ENCODE results near the gene YIPF3. TPM values are rescaled to one million over a fixed set of nuclear protein-coding genes. Genes with fewer than 3 reads are reported as not detected.

Gene YIPF3
- total and polyA plus RNA-seq, 9 of the 15 experiments (the other 6 are each of a cell fraction or from before 2014, with no cell fraction given) = 27.5 to 75.3 (median 57.6) TPM

DNA sequence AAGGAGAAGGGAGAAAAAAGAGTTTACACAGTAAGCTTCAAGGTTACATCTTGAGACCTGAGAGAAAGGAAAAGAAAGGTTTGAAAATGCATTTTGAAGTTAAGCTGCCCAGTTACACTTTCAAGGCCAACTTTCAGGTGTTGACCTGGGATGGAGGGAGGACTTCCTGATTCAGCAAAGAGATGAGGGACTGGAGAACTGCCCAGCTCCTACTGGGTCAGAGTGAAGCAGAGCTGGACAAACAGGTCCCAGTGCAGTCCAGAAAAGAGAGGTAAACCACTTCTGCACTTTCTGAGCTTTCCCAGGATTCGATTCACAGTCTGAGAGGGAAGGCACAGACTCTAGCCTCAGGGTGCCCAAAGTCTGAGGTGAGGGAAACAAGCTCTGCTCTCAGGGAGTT is 45.3 kb downstream of the YIPF3 start:
- FAIRE-seq (no peak), DNase-seq (ENCODE audit: extremely low read depth in 1 of 4, low spot score in 3 of 4) (no peak), ATAC-seq (no peak)
- H2AFZ ChIP-seq (ENCODE audit: low read depth, low read length) = peak overlapping the region; percentile 34
- H3K9me3 ChIP-seq (replicated peaks; ENCODE audit: control insufficient read depth, insufficient read depth, low read depth, low read length) = no peaks in the 10 kb centered on the region
- H3K4me1 ChIP-seq (replicated peaks in 1 of 2; ENCODE audit: control insufficient read depth in 2 of 2, insufficient read depth in 2 of 2, low read length in 2 of 2) = no peaks in the 10 kb centered on the region; a peak in 2 of 5 replicates
- BruUV-seq (replicated peaks) = no TSS peak
- H3K9ac ChIP-seq (ENCODE audit: insufficient read depth in 1 of 2, low read depth in 2 of 2, low read length in 2 of 2) = no peak overlapping the region; a peak in 1 of 4 replicates
- H3K4me2 ChIP-seq (ENCODE audit: insufficient read depth, low read length) = no peak overlapping the region
- TF ChIP-seq, protein P1, sequence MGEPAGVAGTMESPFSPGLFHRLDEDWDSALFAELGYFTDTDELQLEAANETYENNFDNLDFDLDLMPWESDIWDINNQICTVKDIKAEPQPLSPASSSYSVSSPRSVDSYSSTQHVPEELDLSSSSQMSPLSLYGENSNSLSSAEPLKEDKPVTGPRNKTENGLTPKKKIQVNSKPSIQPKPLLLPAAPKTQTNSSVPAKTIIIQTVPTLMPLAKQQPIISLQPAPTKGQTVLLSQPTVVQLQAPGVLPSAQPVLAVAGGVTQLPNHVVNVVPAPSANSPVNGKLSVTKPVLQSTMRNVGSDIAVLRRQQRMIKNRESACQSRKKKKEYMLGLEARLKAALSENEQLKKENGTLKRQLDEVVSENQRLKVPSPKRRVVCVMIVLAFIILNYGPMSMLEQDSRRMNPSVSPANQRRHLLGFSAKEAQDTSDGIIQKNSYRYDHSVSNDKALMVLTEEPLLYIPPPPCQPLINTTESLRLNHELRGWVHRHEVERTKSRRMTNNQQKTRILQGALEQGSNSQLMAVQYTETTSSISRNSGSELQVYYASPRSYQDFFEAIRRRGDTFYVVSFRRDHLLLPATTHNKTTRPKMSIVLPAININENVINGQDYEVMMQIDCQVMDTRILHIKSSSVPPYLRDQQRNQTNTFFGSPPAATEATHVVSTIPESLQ (CRISPR knock-in tag; IDR thresholded peaks at IDR 0.05) = no peak
- TF ChIP-seq SPI1 (IDR thresholded peaks at IDR 0.05; ENCODE audit: borderline replicate concordance, low read depth, low read length) = 0 out of 2 replicates have a peak, but pooled peaks have one; percentile 7
- intact Hi-C loops (cut with micrococcal nuclease) (no loop called here), in situ Hi-C loops (cut with MboI) (no loop called here)
- H4K20me1 ChIP-seq (replicated peaks; ENCODE audit: control insufficient read depth, insufficient read depth, low read length) = no peaks in the 10 kb centered on the region
- POLR2A ChIA-PET = interaction anchor here (0.5 to 1.0 kb wide), 4 partner anchors 9 to 22 kb away, joined by 3 to 4 read pairs (median 4); no protein-coding TSS in a partner anchor
- no peaks in the 10 kb centered on the region for H3K36me3 ChIP-seq (ENCODE audit: control insufficient read depth, insufficient read depth, low read length)
- no peak overlapping the region for H3K4me3 ChIP-seq
- H3K79me2 ChIP-seq (ENCODE audit: control insufficient read depth, insufficient read depth, low read length) = no peaks in the 10 kb centered on the region
- WGBS (ENCODE audit: insufficient coverage, low coverage, missing lambda C conversion rate) = 10% methylated on average over 1 of the region's 1 CpG
- no peaks in the 10 kb centered on the region for H3K27me3 ChIP-seq (ENCODE audit: control insufficient read depth in 2 of 2, insufficient read depth in 2 of 2, low read length in 2 of 2)
- no peak overlapping the region for H3K27ac ChIP-seq (ENCODE audit: extremely low read depth, low read depth, low read length)
- CTCF ChIA-PET (ENCODE audit: low intra/inter-chr PET ratio) = no interaction called here
- H3K9me1 ChIP-seq (ENCODE audit: control insufficient read depth, insufficient read depth, low read length) = no peaks in the 10 kb centered on the region

DNA sequence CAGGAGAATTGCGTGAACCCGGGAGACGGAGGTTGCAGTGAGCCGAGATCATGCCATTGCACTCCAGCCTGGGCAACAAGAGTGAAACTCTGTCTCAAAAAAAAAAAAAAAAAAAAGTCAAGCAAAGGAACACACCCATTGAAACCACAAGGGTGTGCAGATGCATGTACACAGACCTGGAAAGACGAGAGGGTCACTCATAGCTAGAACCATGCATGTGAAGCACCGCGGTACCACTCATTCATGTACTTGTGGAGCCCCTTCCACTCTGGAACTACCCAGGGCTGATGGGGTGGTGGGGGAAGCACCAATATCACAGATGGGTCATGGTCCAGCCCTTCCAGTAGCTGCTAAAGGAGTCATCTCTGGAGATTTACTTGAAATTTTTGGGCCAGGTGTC is 46.8 kb downstream of the YIPF3 start:
- BruUV-seq (replicated peaks) = no TSS peak
- no peaks in the 10 kb centered on the region; a peak in 2 of 5 replicates for H3K4me1 ChIP-seq (replicated peaks in 1 of 2; ENCODE audit: control insufficient read depth in 2 of 2, insufficient read depth in 2 of 2, low read length in 2 of 2)
- intact Hi-C loops (cut with micrococcal nuclease) = no loop called here
- H4K20me1 ChIP-seq (replicated peaks; ENCODE audit: control insufficient read depth, insufficient read depth, low read length) = no peaks in the 10 kb centered on the region
- TF ChIP-seq MTF1 (CRISPR knock-in tag; IDR thresholded peaks at IDR 0.05; ENCODE audit: borderline replicate concordance) (no peak), ZNF384 (IDR thresholded peaks at IDR 0.05; ENCODE audit: low read depth, low read length) (peak; percentile 60)
- TF ChIP-seq, protein P2, sequence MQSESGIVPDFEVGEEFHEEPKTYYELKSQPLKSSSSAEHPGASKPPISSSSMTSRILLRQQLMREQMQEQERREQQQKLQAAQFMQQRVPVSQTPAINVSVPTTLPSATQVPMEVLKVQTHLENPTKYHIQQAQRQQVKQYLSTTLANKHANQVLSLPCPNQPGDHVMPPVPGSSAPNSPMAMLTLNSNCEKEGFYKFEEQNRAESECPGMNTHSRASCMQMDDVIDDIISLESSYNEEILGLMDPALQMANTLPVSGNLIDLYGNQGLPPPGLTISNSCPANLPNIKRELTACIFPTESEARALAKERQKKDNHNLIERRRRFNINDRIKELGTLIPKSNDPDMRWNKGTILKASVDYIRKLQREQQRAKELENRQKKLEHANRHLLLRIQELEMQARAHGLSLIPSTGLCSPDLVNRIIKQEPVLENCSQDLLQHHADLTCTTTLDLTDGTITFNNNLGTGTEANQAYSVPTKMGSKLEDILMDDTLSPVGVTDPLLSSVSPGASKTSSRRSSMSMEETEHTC (IDR thresholded peaks at IDR 0.05) = no peak
- no peaks in the 10 kb centered on the region for H3K36me3 ChIP-seq (ENCODE audit: control insufficient read depth, insufficient read depth, low read length)
- no peak for FAIRE-seq
- POLR2A ChIA-PET = interaction anchor here (0.6 to 1.1 kb wide), 3 partner anchors 13 to 42 kb away, joined by 3 to 4 read pairs (median 3); partner anchors contain the start of gene LRRC73
- no peak overlapping the region for H3K4me2 ChIP-seq (ENCODE audit: insufficient read depth, low read length)
- in situ Hi-C loops (cut with MboI) = no loop called here
- DNase-seq (ENCODE audit: extremely low read depth in 1 of 4, low spot score in 3 of 4) = no peak
- WGBS (ENCODE audit: insufficient coverage, low coverage, missing lambda C conversion rate) = 54% methylated on average over 7 of the region's 7 CpGs
- no peak overlapping the region for H3K27ac ChIP-seq (ENCODE audit: extremely low read depth, low read depth, low read length)
- peak; percentile 38; the same call in 2 of the 3 replicates for ATAC-seq
- CTCF ChIA-PET (ENCODE audit: low intra/inter-chr PET ratio) = no interaction called here
- no peaks in the 10 kb centered on the region for H3K27me3 ChIP-seq (ENCODE audit: control insufficient read depth in 2 of 2, insufficient read depth in 2 of 2, low read length in 2 of 2)
- no peak overlapping the region for H3K9ac ChIP-seq (ENCODE audit: insufficient read depth in 1 of 2, low read depth in 2 of 2, low read length in 2 of 2)
- no peaks in the 10 kb centered on the region for H3K9me3 ChIP-seq (replicated peaks; ENCODE audit: control insufficient read depth, insufficient read depth, low read depth, low read length)
- no peak overlapping the region for H2AFZ ChIP-seq (ENCODE audit: low read depth, low read length)
- no peaks in the 10 kb centered on the region for H3K9me1 ChIP-seq (ENCODE audit: control insufficient read depth, insufficient read depth, low read length)
- H3K4me3 ChIP-seq = no peak overlapping the region
- H3K79me2 ChIP-seq (ENCODE audit: control insufficient read depth, insufficient read depth, low read length) = no peaks in the 10 kb centered on the region
